NCI-H128 (cell line): ENCODE measurements around the gene FGR.

ENCODE experiments used
- DNase-seq: peaks from one replicate; lab custom pipeline; 2025; ENCODE audit not compliant: unreplicated experiment; lab: John Stamatoyannopoulos, UW

FGR gene

DNA sequence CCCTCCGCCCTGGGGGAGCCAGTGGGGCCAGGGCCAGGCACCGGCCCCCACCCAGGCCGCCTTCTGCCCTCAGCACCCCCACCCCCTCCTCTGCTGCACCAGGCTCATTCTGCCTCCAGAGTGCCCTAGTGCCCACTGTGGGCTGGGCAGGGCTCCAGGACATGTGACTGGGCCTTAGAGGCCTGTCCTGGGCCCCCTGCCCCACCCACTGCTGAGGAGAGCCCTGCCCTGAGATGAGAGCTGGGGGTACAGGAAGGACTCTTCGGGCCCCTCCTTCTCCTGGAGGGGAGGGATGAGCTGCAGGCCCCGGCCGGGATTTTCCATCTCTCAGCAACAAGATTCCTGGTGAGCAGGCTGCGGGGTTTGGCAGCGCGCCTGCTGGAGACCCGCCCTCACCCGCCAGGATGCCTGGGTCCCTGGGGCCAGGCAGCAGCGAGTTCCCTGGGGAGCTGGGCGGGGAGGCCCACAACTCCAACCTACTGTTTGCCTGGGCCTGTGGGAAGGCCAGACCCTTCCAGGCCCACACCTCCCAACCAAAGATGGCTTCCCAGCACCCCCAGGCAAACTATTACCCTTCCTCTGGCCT is 45.1 kb downstream of the FGR start:
- DNase-seq: peak; percentile 25

DNA sequence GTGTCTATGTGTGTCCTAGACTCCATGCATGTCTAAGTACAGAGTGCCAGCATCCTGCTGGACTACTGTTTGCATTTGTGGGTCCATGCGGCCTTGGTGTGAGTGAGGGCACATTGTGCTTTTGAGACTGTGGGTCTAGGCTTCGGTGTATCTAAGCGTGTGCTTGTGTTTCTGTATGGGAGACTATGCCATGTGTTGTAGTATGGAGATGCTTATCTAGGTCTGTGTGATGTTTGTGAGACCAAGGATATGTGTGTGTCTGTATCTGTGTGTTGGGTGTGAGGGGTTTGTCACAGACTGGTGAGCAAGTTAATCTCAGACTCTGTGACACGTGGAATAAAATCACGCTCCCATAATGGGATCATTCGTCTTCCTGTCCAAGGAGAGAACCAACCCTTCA is 45.5 kb downstream of the FGR start:
- no peak for DNase-seq

DNA sequence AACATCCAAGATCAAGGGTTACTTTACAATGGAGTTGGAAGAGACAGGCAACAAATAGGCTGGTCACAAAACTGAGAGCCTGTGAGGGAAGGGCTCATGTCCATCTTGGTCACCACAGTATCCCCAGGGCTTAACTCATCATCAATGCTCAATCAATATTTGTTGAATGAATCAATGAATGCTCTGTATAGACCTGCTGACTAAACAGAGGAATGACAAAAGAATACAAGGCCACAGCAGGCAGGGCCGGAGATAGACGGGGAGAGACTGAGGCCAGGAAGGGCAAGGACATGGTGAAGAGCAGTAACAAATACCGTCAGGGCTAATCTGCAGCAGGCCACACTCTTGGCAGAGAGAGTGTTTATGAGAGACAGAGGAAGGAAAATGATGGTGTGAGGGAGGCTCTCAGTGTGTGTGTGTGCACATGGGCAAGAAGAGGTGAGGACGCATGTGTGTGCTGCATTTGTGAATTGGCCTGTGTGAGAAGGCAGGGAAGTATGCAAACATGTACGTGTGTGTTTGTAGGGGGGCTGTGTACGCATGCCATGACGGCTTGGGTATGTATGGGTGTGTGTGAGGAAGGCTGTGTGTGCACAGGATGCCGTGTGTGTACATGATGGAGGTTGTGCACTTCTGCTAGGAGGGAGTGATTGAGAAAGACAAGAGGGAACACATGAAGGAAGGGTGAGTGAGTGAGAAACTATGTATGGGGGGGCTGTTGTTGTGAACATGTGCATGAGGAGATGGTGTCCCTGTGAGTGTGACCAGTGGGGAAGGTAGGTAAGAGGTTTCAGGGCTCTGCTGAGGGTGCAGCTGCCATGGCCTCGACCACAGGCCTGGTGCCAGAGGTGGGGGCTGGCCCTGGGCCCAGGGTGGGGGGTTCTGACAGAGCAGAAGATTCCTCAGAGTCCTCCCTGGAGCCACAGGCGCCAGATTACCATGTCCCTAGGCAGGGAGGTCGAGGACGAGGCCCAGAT is 46.4 kb downstream of the FGR start:
- DNase-seq: no peak

DNA sequence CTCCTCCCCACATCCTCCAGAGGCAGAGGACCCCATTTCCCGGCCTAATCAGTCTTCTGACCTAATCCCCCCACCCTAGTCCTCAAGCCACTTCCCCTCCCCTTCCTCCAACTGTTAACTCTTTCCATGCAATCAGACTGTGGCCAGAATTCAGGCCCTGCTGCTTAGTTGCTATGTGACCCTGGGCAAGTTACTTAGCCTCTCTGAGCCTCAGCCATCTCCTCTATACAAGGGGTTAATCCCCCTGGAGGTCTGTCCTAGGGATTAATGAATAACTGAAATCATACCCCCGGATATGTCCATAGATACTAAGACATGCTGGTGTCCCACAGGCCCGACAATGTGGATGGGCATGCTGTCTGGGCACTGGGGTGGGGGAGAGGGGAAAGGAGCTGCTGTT is 49.3 kb downstream of the FGR start:
- DNase-seq: no peak

DNA sequence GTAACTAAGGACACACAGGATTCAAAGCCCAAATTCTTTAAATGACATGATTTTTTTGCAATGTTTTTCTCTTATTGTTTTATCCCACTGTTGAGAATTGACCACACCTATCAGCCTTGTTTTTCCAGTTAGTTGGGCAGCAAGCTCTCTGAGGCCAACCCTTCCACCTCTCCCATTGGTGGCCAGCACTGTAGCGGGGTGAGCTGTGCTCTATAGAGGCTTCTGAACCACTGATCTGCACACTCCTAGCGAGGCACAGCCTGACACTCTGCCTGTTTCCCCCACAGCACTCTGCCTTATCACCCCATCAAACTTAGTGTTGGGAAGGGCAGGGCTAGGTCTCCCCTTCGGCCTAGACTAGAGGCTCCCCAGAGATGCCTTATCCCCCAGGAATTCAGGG is 50.5 kb downstream of the FGR start:
- no peak for DNase-seq

DNA sequence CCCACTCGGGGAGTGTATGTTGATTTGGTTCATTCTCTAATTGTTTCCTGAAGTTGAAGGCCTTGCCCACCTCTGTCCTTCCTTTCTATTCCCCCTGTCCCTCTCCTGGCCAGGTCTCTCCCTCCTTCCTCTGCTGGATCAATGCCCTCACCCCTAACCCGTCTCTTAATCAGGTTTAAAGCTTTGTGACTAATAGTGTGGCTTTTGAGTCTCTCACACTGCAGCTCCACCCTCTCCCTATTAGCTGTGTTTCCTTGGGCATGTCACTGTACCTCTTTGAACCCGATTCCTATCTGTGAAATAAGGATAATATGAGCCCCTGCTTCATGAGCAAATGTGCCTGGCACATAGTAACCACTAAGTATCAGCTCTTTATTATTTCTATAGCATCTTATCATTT is 51.5 kb downstream of the FGR start:
- DNase-seq: no peak

DNA sequence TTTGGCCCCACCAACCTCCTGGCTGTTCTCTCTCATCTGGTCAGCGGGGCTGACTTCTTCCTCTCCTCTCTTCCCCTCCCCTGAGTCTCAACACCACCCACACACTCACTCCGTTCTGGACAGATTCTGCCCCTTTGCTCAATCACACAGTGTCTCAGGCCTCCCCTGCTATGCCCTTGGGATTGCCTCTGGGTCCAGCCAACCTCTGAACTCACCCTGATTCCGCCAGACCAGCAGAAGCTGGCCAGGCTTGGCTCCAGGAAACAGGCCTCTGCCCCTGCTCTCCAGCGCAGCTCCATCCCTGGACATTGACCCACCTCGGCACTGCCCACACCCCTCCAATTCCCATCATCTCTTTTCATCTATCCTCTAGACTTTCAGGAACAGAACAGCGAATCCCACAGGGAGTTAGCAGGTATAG is 53.2 kb downstream of the FGR start:
- DNase-seq: no peak

DNA sequence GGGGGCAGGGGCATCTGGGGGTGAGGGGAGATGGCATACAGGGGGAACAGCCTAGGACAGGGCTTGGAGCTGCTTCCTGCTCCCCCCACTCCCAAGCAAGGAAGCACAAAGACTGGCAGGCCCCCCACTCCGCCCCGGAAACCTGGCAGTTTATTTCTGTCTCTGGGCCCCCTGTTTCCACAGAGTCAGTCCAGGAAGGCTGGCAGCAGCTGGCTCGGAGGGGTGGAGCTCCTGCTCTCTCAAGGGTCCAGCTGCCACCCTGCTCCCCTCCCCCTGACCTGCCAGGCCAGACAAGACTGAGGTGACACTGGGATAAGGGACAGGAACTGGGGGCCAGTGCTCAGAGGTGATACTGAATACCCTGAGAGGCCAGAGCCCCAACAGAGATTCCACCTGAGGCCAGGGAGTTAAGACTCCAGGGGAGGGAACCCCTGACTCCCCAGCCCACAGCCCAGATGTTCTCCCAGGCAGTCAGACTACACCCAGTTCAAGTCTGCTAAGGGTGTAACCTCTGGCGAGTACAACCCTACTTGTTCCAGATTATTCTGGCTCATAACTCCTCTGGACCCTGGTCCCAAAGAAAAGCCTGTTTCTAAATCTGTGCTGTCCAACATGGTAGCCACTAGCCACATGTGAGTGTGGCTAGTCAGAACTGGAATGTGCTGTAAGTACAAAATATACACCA is 57.3 kb downstream of the FGR start:
- DNase-seq: no peak

DNA sequence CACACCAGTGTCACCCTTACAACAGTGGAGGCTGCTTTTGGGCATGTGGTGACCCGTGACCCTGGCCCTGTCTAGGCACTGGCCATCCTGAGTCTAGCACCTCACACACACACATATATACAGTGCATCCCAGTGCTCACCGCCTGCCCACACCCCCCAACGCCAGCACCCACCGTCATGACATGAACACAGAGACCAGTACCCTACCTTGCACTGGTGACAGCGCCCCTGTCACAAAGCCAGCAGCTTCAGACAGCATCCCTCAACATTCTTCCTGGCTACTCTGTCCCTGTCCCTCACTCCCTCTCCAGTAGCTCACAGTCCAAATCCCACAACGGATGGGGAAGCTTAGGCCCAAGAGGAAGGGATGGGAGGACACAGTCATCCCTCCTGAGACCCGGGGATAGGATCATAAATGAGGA is 58.2 kb downstream of the FGR start:
- DNase-seq: no peak

DNA sequence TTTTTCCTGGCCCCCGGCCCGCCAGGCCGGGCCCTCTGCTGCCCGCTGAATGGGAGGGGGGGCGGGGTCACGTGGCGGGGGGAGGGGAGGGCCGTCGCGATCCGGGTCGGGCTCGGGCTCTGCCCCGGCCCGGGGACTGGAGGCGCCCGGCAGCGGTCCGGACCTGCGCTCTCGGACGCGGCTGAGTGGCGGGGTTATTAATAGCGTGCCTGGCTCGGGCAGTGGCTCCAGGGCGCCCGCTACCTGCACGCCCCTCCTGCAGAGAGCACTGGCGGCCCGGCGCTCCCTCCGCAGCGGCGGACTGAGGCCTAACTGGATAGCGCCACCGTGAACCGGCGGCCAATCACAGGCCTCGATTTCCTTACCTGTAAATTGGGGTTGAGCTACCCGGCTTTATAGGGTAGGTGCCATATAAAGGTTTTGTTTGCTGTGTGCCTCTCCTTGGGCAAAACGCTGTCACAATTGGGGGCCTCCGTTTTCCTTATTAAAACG is 59.1 kb downstream of the FGR start:
- DNase-seq: no peak

DNA sequence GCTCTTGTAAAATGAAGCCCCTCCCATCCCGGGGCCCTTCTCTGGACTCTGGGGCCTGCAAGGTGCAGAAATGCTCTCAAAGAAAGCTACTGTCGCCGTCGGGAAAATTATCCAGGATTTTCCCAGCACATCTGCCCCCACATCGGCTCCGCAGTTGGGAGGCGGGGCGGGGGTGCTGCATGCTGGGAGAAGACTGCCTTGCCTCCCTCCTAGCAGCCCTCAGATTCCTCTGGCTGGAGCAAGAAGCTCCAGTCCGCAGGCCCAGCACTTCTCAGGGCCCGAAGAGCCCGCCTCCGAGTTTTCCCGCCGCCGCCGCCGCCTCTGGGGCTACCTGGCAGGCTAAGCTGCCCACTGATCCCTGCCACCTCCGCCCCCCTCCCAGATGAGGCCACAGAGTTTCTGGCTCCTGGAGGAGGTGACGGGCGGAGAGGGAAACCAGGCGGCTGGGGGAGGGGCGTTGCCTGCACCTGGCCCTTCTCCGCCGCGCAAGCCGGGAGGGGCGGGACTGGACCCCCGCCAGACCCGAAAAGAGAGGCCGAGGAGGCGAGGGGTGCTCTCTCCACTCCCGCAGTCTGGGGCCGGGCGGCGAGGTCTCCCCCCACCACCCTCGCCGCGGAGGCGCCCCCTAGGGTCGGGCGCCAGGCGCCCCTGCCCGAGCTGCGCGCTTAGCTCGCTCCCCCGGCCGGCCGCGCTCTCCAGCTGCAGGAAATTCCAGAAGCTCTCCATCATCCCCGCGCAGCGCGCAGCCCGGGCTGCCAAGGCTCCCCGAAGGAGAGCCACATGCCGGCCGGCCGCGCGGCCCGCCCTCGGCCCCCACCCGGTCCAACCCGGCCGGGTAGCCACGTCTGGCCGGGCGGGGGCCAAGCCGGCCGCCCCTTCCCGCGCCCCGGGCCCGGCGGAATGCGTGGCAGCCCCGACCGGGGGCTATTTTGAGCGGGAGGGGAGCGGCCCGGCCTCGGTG is 59.8 kb downstream of the FGR start:
- DNase-seq: peak; percentile 54

DNA sequence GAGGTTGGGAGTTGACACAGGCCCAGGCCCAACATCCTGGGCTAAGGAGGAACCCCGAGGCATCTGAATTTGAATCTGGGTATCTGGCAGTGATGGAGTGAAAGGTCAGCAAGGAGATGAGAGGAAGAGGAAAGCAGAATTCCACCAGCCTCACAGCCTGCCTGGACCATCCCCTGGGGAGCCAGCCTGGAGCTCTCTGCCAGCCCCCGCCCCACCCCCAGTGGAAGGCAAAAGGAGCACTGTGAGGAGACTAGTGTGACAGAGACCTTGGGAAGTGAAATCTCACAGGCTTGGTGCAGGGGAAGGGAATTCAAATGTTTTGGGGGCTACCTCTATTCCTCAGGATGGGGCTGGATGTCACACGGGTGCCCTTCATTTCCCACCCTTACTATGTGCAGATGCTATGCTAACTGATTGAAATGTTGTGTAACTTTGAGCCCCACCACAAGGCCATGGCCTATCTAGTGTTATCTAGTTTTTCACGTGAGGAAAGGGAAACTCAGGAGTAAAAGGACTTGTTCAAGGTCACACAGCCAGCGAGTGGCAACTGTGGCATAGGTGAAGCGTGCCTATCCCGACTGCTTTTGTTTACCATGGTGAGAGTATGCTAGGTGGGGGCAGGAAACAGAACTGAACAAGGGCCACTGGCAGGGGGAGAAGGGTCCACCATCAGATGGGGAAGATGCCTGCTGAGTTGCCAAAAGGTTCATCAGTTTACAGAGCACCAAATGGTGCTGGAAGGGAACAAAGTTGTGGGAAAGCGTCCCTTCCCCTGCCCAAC is 60.8 kb downstream of the FGR start:
- DNase-seq: no peak

DNA sequence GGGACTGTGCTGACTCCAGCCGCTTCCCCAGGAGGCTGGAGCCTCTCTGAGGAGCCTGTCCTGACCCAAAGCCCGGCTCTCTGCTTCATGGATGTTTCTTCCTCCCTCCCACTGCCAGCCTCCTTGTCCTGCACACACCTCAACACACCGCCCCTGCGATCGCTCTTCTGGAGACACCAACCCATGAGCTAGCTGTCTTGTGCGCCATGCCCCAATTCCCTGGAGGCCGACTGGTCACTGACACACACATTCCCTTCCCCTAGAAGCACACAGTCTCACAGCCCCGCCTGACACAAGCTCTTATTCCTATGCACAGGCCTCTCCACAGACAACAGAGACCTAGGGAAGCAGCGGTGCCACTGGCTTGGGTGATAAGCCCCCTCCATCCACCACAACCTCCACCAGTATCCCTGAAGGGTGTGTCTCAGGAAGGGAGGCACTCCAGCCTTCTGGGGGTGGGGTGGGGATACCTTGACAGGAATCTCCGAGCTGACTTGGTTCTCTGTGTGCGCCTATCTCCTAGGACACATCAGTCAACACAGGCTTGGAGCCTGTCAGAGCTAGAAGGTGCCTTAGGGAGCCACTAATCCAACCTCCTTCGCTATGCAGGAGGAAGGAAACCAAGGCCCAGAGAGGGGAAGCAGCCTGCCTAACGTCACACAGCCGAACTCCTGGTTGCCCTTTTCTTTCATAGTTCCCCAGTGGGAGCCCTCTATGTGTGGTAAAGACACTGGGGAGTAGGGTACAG is 62.1 kb downstream of the FGR start:
- DNase-seq: no peak

DNA sequence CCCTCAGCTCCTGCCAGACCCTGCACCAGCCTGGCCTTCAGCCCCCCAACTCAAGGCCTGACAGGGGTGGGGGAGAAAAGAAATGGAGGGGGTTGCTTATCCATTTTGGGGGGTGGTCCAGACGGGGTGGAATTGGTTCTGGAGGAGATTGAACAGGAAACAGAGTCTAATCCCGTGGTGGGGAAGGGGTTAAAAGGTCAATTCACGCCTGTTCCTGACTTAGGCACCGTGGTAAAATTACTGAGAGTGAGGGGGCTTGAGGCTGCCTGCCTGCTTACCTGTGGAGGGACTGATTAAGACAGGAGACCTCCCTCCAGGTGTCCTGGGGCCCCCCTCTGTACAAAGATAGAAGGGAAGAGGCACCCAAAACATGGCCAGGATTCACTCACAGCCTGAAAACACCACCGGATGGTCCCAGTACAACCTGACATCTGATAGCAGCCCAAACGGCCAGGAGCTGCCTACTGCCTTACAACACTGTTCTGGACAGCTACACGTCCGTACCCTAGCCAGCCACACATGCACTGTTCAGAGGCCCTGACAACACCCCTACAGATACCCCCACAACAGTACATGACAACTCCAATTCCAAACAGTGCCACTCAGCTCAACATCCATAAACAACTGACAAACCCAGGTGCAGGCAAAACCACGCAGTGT is 62.8 kb downstream of the FGR start:
- DNase-seq: no peak

DNA sequence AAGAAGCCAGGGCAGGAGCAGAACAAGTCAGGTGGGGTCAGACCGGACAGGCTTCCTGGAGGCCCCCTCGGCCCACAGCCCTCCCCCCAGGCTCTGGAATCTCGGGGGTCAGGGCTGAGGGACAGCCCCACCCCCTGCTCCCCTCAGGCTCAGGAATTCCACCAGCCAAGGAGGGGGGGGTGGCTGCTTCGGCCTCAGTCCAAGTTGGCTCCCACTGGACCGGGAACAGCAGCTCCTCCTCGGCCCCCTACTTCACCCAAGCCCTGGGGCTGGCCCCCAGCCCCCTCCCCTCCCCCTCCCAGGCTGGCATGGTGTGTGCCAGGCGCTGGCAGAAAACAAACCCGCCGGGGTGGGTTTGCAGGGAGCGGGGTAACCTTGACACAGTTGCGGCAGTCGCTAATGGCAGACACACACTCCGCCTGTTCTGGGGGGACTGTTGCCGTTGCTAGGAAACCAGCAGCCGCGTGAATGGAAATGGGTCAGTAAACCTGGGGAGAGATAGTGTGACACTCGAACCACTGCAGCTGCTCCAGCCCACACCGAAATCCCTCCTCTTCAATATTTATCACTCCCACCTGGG is 63.5 kb downstream of the FGR start:
- DNase-seq: peak; percentile 16

DNA sequence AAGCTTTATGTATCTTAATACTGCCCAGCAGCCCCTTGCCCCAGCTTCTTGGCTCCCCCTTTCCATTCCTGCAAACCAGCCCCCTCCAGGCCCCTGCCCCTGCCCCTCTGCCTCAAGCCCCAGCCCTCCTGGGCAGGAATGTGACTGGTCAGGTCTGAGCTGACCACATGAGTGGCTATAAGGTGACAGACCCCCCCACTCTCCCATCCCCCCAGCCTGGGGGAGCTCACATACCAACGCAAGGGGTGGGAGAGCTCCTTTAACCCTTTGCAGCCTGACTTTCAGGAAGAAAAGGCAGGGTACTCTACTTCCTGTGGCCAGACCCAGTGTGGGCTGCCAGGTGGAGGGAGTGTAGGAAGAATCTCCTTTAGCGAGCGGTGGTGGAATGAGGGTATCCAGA is 64.2 kb downstream of the FGR start:
- no peak for DNase-seq

DNA sequence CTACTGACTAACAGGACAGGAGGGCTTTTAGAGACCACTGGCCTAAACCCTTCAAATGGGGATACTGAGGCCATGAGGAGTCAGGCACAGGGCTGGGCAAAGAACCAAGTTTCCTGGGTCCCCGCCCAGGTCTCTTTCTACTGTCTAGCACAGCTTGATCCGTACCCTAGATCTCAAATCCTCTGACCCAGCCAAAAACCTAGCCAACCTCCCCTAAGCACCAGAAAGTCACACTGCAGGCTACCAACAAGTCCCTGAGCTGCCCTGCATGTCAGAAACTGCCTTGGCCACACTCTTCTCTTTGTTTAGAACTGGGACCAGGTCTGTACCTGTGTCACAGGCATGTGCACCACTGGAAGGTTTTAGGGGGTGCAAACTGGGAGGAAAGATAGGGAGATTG is 64.6 kb downstream of the FGR start:
- DNase-seq: no peak
